HT-29 (cell line): ENCODE results near the gene SYNGR1. TPM values are rescaled to one million over a fixed set of nuclear protein-coding genes. Genes with fewer than 3 reads are reported as not detected.
"Not testable (repeated sequence)": the region's sequence is repeated elsewhere in the genome, so short reads cannot be mapped to it uniquely, and the experiment has no call there.

Experiments used
- DNase-seq: peaks from one replicate; pipeline ENCODE4 v3.0.0-alpha.2; 2015; ENCODE audit warnings: low spot score
- total RNA-seq: library from RNA; depleted of rRNA; stranded (reverse); fragments of >200 nt; shearing (Covaris generic); gene quantifications from 2 replicates; pipeline ENCODE4 v1.2.3, GENCODE V29; 2014

The SYNGR1 gene
- total RNA-seq, 1 experiment from 2014 or later, result not detected

DNA sequence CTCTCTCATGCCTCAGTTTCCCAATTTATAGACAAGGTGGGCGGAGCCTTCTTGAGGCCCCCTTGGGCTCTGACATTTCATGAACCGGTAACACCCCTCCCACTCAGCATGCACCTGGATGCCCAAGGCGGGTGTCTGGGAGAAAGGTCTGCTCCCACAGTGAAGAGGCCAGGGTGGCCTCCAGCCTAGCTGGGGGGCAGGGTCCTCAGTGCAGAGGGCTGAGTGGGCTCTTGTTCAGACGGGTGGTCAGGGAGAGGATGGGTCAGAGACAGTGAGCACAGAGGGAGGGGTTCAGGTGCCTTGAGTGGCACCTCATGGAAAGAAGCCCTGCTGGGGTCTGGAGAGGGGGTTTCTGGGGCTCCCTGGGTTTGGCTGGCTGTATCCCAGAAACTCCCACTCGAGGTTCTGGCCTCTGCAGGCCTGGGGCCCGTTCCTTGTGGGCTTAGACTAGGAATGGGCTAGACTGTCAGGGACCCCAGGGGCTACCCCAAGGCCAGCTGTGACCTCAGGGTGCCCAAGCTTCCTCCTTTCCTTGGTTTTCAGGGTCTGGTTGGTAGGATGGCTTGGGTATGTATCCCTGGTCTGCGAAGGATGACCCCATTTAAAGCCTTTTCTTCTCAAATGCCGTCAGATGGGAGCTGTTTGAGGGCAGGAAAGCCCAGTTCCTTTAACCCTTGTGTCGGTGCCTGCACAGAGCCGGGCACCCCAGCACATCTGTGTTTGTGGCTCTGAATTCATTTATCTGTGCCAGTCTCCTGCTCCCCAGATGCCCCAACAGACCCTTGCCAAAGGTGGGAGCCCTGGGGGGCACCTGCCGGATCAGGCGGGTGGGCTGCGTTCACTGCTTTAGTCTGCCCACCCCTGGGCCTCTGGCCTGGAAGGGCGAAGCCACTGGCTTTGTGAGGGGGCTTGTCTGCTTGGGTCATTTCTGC, 1.2 kb downstream of the SYNGR1 start:
- DNase-seq, result no peak

DNA sequence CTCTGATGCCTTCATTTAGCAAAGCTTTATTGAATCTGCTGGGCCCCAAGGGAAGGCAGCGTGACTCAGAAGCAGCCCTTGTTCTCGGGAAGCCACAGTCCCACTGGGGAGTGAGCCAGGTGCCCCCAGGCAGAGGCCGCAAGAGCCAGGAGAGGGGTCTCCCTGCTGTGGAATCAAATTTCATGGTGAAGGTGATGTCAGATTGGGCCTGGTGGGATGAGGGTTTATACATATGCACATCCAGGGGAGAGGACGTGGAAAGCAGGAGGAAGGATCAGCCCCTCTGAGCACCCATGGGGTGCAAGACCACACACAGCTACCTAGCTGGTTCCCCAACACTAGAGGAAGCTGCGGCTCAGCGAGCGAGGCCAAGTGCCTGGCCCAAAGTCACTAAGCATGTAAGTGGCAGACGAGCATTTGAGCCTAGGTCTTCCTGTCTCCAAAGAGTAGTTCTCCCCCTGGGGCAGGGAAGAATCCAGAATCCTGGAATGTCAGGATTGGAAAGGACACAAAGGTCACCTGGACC, 2.0 kb downstream of the SYNGR1 start:
- DNase-seq, result no peak

DNA sequence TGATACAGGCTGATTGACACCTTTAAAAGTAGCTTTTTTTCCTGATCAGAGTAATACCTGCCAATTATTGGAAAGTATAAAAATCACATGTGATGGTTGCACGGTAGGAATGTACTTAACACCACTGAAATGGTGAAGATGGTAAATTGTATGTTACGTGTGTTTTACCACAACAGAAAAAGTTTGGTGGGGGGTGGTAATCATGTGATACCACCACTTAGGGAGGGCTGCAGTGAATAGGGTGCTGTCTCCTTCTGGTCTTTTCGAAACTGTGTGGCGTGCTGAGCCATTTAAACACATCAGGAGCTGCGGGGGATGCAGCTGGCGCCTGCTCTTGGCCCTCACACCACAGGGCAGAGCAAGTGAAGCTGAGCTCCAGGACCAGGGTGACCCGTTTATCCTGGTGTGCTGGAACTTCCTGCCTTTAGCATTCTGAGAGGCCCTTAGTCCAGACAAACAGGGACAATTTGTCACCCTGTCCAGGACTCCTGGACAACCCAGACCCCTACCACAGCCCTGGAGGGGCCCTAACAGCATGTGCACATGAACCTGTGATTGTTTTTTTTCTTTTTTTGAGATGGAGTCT, 2.6 kb downstream of the SYNGR1 start:
- DNase-seq, result no peak

- no peak for DNase-seq
Observed at GRCh38 chr22:39353346-39353745, 3.6 kb downstream of the SYNGR1 start.

DNA sequence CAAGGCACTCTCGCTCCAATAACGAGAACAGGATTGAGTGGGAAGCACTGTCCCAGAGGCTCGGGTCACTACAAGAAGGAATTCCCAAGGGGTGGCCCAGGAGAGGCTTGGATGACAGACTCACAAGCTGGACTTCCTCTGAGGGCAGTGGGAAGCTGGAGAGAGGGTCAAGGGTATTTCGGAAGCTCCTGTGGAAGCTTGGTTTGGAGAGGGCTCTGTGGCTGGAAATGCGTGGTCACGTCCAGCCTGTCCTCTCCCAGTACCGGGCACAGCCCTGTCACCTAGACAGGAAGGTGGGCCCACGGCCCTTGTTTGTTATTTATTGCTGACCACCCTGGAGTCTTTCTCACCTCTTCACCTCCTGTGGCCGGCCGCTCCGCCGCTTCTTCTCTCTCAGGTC, 5.3 kb downstream of the SYNGR1 start:
- no peak for DNase-seq

DNA sequence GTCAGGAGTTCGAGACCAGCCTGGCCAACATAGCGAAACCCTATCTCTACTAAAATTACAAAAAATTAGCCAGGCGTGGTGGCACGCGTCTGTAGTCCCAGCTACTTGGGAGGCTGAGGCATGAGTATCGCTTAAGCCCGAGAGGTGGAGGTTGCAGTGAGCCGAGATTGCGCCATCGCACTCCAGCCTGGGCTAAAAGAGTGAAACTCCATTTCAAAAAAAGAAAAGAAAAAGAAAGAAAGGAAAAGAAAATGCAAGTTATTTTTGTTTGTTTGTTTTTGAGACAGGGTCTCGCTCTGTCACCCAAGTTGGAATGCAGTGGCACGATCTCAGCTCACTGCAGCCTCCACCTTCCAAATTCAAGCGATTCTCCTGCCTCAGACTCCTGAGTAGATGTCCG, 6.0 kb downstream of the SYNGR1 start:
- not testable (repeated sequence) for DNase-seq

GRCh38 chr22:39356464-39356863, 6.7 kb downstream of the SYNGR1 start:
- no peak for DNase-seq

GRCh38 chr22:39357110-39358108, 7.6 kb downstream of the SYNGR1 start:
- DNase-seq, result not testable (repeated sequence)

DNA sequence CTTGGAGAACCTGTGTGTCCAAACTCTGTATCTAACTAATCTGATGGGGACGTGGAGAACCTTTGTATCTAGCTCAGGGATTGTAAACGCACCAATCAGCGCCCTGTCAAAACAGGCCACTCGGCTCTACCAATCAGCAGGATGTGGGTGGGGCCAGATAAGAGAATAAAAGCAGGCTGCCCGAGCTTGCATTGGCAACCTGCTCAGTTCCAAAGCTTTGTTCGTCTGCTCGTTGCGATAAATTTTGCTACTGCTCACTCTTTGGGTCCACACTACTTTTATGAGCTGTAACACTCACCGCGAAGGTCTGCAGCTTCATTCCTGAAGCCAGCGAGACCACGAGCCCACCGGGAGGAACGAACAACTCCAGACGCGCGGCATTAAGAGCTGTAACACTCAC, 8.4 kb downstream of the SYNGR1 start:
- DNase-seq, result not testable (repeated sequence)

DNA sequence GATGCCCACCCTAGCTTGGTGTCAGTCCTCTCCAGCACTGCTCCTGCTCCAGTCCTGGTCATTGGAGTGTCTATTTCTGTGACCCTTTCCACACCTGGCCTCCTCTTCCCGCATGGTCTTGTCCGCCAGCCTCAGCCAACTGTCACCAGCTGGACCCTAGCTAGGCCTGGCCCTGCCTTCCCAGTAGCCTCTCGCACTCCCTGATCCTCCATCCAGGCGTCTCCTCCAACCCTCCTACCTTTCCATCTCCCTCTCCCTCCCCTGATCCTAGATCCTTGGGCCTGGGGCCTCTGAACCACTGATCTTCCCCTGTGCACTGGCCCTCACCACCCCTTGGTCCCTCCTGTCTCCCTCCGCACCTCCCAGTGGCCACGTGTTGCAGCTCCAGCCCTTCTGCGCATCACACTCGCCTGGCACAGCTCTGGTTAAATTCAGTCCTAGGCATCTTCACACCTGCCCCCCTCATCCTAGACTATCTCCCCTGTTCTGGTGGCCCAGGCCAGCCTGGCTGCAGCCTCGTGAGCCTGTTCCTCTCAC, 9.9 kb downstream of the SYNGR1 start:
- no peak for DNase-seq

GRCh38 chr22:39360242-39360641, 10.5 kb downstream of the SYNGR1 start:
- no peak for DNase-seq

GRCh38 chr22:39360674-39361413, 11.1 kb downstream of the SYNGR1 start:
- DNase-seq, result no peak

GRCh38 chr22:39361496-39361895, 11.7 kb downstream of the SYNGR1 start:
- DNase-seq, result no peak

DNA sequence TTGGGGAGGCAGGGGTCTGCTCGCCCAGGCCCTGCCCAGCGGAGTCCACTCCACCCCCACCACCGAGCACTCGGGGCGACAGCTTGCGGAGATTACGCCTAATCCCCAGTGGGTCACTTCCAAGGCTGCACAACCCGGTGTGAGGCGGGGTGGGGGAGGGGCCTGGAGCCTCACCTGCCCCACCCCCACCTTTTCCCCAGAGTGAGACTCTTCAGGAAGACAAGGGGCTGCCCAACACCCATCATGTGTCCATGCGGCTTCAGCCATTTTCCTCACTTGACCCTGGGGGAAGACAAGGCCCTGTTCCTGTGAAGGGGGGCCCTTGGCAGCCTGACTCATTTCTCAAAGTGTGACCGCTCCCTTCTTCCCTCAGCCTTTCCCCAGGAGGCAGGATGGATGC, 12.5 kb downstream of the SYNGR1 start:
- no peak for DNase-seq

DNA sequence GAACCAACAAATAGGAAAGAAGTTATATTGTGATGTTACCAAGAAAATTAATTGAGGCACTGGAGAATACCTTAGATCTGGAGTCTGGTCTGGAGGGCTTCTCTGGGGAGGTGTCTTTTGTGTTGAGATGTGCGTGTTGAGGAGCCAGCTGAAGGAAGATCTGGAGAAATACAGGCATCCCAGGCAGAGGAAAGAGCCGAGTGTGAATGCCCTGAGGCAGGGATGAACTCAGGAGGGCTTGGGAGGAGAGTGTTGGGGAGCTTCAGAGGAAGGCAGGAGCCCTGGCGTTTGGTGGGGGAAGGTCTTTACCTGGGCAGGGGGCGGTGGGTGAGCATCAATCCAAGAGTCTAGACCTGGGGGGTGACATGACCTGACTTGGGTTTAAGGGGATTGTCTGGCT, 13.1 kb downstream of the SYNGR1 start:
- no peak for DNase-seq

GRCh38 chr22:39363751-39364515, 14.1 kb downstream of the SYNGR1 start:
- no peak for DNase-seq

DNA sequence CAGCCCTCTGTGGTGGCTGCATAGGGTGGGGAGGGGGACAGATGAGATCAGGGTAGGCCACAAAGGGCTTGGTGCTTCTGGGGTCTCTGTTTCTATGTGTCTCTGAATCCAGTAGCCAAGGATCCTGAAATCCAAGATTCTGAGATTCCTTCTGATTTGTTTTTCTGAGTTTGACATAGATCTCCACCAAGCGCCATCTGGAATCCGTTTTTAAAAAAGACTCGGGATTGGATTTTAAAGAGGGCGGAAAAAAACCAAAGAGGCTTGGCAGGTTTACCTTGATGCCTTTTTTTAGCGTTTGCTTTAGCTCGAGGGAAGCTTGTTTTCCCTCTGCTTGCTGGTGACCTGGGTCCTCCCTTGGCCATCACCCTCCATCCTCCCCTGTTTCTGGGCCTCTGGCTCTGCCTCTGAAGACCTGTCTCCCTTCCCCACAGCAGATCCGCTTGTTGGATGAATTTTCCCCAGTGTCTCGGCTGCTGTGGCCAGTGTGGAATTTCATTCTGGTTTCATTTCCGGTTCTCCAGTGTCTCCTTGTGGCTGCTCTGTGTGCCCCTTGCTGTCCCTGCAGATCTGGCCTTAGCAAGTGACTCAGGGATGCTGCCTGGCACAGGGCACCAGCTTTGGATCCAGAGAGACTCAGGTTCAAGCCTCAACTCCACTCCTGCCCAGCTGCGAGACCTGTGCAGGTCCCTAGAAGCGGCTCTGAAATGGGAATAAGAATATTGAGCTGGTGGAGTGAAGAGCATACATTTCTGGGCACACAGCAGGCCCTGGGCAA, 15.1 kb downstream of the SYNGR1 start:
- no peak for DNase-seq

GRCh38 chr22:39365492-39365780, 15.6 kb downstream of the SYNGR1 start:
- DNase-seq, result no peak

DNA sequence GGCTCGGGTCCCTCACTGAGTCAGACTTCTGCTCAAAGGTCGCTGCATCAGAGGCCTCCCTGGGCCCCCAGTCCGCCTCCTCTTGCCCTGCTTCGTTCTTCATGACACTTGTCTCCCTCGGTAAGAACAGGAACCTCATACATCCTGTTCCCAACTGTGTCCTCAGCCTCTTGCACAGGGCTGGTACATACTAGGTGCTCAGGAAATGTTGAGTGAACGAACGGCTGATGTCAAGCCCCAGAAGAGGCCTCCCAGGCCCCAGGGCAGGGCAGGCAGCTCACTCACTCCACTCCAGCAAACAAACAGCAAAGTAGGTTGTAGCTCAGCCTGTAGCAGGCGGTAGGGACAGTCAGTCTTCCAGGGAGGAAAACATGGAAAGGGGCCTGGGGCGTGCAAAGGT, 17.2 kb downstream of the SYNGR1 start:
- DNase-seq, result no peak
